GM19351 (cell line): Measurements from ENCODE around the gene TRPM7.
"Not testable (repeated sequence)": the region's sequence is repeated elsewhere in the genome, so short reads cannot be mapped to it uniquely, and the experiment has no call there.

Experiments used
- ATAC-seq: cut with Tn5 transposase; IDR thresholded peaks from one replicate; pipeline ENCODE4 v1.9.1; 2021; ENCODE audit warnings: mild to moderate bottlenecking, moderate library complexity; ENCODE audit not compliant: unreplicated experiment

Gene TRPM7

DNA sequence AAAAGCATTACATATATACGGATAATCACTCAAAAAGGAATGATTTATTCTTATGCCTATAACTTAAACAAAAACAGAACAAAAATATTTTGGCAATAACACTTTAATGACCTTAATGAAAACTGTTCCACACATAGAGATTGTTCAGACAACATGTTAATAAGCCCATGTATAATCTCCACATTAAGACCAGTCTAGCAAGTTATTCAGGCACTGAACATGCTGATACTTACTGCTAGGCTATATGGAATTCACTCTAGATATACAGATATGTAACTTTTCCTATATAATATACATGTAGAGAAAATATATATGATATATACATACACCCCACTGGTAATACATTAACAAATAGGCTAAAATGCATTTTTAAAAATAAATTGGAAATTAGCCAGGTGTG lies 96.3 kb downstream of the TRPM7 start:
- no peak for ATAC-seq

- ATAC-seq, result no peak
These were observed 109.1 kb downstream of the TRPM7 start for GRCh38 chr15:50577492-50577891.

DNA sequence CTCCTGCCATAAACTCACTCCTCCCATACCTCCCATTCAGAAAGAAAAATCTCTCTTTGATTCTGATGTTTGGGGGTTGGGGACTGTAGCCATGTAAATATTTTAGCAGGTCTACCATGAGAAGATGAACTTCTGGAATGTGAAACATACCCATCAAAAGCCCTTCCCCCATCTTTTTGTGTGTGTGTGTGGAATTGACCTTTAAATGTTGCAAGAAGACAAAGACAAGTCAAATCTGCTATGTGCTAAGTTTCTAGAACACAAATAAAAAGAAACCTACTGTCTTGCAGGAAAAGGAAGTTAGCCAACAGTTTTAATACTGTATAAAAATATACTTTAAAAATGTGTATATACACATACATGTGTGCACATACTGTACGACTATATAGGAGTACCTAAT lies 110.4 kb downstream of the TRPM7 start:
- ATAC-seq, result no peak

- not testable (repeated sequence) for ATAC-seq
These were observed 112.8 kb downstream of the TRPM7 start for GRCh38 chr15:50573842-50574241.

DNA sequence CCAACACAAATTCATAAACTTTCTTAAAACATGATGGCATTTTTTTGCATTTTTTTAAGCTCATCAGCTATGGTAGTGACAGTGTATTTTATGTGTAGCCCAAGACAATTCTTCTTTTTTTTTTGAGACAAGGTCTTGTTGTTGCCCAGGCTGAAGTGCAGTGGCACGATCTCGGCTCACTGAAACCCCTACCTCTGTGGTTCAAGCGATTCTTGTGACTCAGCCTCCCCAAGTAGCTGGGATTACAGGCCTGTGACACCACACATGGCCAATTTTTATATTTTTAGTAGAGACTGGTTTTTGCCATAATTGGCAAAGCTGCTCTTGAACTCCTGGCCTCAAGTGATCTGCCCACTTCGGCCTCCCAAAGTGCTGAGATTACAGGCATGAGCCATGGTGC lies 122.8 kb downstream of the TRPM7 start:
- ATAC-seq, result no peak

DNA sequence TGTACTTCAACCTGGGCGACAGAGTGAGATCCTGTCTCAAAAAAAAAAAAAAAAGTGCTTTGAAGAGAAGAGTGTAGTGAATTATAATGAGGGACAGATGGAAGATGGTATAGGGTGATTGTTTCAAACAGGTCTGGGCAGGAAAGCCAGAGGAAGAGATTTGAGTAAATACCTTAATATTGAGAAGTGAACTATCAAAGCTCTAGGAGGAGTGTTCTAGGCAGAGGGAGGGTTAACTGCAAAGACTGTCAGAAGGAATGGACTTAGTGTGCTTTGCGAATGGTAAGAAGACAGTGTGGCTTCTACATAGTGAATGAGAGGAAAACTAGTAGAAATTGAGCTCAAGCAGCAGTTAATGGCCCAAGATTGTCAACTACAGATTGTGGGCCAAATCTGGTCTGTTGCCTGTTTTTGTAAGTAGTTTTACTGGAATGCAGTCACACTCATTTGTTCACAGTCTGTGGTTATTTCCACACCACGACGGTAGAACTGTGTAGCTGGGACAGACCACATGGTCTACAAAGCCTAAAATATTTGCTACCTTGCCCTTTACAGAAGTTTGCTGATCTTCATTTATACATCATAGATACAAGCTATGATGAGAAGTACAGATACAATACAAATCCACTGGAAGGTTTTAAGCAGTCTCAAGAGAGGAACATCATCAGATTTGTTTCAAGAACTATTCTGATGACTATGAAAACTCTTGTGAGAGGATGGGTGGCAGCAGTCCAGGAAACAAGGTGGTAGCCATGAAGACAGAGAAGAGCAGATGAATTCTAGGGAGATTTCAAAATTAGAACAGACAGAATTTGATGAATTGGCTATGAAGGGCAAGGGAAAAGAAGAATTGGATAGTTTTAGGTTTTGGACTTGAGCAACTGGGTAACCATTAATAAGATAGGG lies 123.6 kb downstream of the TRPM7 start:
- ATAC-seq, result no peak

- ATAC-seq, result no peak
These were observed 128.6 kb downstream of the TRPM7 start for GRCh38 chr15:50558012-50558411.

- no peak for ATAC-seq
These were observed 129.8 kb downstream of the TRPM7 start for GRCh38 chr15:50556642-50557371.

GRCh38 chr15:50552238-50552637 lies 134.4 kb downstream of the TRPM7 start:
- no peak for ATAC-seq

- no peak for ATAC-seq
These were observed 137.3 kb downstream of the TRPM7 start for GRCh38 chr15:50549326-50549725.

- ATAC-seq, result no peak
These were observed 140.0 kb downstream of the TRPM7 start, which contains the start of gene USP50 for GRCh38 chr15:50546566-50546965. Gene USP50, minus strand, starts transcription at chr15:50546666. Its CDS starts 141 bp downstream, at chr15:50546525.

DNA sequence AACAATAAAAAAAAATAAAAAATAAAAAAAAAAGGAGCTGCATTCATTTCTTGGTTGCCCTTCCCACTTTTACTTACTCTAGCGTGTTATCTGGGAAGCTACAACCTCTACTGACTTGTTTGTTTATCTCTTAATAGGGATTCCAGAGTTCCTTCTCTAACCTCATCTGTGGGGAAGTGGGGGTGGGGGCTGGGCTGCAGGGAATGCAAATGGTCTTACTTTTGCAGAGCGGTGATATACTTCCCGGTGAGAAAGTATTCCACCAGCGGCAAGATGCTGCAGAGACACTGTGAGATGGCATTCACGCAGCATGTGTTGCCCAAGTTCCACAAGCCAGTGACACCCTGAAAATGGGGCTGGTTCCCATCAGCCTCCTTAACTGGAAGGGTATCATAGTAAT lies 142.2 kb downstream of the TRPM7 start:
- no peak for ATAC-seq

DNA sequence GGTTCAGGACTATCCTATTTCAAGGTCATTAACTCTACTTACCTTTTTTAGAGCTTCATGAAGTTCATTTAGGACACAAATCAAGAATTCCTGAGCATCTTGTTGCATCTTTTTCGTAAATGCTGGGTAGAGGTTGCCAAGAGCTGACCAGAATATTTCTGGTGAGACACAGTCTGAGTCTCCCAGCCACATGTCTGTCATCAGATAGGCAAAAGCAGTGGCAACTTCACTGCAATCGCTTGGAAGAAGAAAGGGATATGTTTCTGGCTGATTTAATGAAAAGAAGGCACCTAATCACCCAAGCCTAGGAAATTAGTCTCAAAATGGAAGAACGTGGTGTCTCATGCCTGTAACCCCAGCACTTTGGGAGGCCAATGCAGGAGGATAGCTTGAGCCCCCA lies 143.0 kb downstream of the TRPM7 start:
- ATAC-seq, result no peak

- no peak for ATAC-seq
These were observed 143.7 kb downstream of the TRPM7 start for GRCh38 chr15:50542887-50543210.

DNA sequence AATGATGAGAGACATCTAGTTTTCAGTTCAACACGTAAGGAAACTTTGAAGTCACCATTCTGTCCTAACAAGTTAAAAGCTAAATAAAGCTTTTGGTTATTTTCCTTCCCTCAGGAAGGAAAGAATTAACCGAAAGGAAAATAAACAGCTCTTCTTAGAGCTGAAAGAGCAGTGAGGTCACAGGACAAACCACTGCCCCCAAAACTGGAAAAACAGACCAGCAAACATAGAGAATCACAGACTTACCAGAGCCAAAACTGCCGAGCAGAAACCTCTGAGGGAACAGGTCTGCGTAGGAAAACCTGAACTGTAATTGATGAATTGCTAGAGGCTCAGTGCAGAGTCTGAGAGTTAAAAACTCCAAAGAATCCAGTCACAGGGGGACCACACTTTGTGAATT lies 154.8 kb downstream of the TRPM7 start:
- ATAC-seq, result no peak

DNA sequence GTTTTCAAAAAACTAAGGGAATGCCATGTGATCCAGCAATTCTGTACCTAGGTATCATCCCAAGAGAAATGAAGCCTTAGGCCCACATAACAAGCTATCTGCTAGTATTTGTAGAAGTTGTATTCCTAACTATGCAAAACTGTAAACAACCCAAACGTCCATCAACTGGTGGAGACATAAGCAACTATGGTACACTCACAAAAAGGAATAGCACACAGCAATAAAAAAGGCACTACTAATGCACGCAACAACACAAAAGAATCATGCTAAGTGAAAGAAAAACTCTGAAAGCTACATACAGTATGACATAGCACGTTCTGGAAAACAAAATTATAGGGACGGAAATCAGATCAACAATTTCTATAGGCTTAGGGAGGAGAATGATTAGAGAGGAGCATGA lies 155.4 kb downstream of the TRPM7 start:
- ATAC-seq, result no peak

- ATAC-seq, result no peak
These were observed 162.7 kb downstream of the TRPM7 start for GRCh38 chr15:50523851-50524251.

GRCh38 chr15:50519740-50520425 lies 166.7 kb downstream of the TRPM7 start:
- no peak for ATAC-seq

- ATAC-seq, result no peak
These were observed 173.6 kb downstream of the TRPM7 start for GRCh38 chr15:50513001-50513400.
